ENCODE results near the gene XYLT1.

XYLT1 gene

DNA sequence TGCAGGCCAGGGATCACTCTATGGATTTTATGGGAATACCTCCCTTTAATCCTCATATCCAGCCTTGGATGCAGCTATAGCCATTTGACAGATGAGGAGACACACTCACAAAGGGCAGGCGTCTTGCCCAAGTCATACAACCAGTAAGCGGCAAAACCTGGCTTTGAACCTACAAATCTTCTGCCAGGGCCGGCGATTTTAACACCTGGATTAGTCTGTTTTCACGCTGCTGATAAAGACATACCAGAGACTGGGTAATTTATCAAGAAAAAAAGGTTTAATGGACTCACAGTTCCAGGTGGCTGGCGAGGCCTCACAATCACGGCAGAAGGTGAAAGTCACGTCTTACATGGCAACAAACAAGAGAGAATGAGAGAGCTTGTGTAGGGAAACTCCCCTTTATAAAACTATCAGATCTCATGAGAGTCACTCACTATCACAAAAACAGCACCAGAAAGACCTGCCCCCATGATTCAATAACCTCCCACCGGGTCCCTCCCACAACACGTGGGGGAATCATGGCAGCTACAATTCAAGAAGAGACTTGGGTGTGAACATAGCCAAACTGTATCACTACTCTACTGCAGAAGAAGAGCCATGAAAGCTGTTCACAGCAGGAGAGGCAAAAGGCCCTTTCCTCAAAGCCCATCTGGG is 67.5 kb downstream of the XYLT1 start:
- DNase-seq (ENCODE audit: low spot score) = no peak

DNA sequence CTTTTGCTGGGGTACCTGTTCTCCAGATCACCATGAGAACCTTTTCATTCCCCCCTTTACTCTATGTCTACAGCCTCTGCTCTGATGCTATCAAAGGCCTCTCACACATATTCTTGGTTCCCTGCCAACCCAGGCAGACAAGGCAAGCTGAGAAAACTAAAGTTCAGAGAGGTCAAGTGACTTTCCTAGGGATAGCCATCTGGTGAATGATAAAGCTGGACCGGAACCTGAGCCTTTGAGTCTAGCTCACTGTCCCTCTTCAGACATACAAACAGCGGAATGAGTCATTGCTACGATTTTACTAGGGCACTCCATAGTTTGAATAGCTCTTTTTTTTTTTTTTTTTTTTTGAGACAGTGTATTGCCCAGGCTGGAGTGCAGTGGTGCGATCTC is 73.3 kb downstream of the XYLT1 start:
- DNase-seq (ENCODE audit: low spot score) = peak; percentile 42

GRCh38 chr16:17396762-17397498 is 73.8 kb downstream of the XYLT1 start:
- peak; percentile 80 for DNase-seq (ENCODE audit: low spot score)

GRCh38 chr16:17395849-17396480 is 74.8 kb downstream of the XYLT1 start:
- DNase-seq (ENCODE audit: low spot score) = no peak

- no peak for DNase-seq (ENCODE audit: low spot score)
Observed at GRCh38 chr16:17392857-17393692, 77.7 kb downstream of the XYLT1 start.

- no peak for DNase-seq (ENCODE audit: low spot score)
Observed at GRCh38 chr16:17392127-17392856, 78.5 kb downstream of the XYLT1 start.

DNA sequence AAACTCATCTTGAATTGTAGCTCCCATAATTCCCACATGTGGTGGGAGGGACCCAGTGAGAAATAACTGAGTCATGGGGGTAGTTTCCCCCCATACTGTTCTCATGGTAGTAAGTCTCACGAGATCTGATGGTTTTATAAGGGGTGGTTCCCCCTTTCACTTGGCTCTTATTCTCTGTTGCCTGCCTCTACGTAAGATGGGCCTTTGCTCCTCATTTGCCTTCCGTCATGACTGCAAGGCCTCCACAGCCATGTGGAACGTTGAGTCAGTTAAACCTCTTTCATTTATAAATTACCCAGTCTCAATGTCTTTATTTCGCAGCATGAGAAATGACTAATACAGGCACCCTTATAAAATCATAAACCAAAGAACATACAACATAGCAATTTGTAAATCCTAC is 79.0 kb downstream of the XYLT1 start:
- DNase-seq (ENCODE audit: low spot score) = no peak

DNA sequence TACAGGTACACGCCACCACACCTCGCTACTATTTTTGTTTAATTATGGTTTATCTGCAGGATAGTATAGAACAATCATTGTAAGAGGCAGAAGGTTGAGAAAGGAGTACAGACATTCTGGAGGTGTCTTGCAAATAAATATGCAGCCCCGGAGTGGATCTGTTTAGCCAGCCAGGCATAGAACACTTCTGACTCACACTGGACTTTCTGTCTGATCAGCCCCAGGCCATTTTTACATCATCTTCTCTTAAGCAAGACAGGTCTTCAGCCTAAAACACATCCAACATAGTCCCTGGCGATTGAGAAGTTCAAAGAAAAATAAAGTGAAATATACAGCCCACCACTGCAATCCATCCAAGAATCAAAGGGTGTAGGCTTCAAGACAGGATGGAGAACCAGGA is 81.4 kb downstream of the XYLT1 start:
- DNase-seq (ENCODE audit: low spot score) = no peak

DNA sequence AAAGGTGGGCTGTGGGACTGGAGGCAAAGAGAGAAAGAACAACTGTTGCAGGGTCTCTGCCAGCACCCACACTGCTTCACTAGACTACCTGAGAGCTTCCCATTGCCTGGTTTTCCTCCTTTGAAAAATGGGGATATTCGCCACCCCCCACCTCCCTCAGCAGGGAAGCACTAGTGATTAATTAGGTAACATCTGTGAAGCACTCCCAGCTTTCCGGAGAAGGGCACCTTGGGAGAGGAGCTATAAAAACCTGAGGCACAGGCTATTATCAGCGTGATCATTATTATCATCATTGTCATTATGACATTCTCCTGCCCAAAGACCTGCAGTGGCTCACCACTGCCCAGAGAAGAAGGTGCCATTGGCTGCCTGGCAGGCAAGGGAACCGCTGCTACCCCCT is 83.5 kb downstream of the XYLT1 start:
- no peak for DNase-seq (ENCODE audit: low spot score)

- no peak for DNase-seq (ENCODE audit: low spot score)
Observed at GRCh38 chr16:17386229-17386628, 84.5 kb downstream of the XYLT1 start.

GRCh38 chr16:17384471-17384870 is 86.3 kb downstream of the XYLT1 start:
- DNase-seq (ENCODE audit: low spot score) = no peak

- no peak for DNase-seq (ENCODE audit: low spot score)
Observed at GRCh38 chr16:17382949-17383863, 87.6 kb downstream of the XYLT1 start.

DNA sequence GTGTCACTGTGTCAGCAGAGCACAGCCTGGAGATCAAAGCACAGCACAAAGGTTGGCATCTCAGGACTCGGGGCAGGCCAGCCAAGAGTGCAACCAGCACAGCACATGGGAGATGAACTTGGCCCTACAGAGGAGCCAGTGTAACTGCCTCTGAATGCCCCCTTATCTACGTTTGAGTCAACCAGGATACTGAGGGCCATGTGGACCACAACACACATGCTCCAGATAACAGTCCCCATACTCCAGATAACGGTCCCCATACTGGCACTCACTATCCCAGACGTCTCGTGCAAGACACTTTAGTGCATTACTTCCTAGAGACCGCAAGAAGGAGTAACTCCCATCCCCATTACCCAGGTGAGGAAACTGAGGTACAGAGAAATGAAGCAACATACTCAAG is 88.2 kb downstream of the XYLT1 start:
- DNase-seq (ENCODE audit: low spot score) = no peak

- DNase-seq (ENCODE audit: low spot score) = no peak
Observed at GRCh38 chr16:17381784-17382183, 89.0 kb downstream of the XYLT1 start.

DNA sequence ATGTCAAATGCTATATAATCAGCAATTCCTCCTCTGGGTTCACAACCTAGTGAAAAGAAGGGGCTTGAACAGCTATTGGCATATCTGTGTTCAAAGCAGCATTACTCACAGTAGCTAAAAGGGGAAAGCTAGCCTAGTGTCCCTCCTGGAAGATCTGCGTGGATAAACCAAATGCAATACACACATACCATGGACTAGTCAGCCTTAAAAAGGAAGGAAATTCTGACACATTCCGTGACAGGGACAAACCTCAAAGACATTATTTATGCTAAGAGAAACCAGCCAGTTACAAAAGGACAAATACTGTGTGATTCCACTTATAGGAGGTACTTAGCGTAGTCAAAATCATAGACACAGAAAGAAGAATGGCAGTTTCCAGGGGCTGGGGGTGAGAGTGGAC is 90.1 kb downstream of the XYLT1 start:
- DNase-seq (ENCODE audit: low spot score) = no peak

DNA sequence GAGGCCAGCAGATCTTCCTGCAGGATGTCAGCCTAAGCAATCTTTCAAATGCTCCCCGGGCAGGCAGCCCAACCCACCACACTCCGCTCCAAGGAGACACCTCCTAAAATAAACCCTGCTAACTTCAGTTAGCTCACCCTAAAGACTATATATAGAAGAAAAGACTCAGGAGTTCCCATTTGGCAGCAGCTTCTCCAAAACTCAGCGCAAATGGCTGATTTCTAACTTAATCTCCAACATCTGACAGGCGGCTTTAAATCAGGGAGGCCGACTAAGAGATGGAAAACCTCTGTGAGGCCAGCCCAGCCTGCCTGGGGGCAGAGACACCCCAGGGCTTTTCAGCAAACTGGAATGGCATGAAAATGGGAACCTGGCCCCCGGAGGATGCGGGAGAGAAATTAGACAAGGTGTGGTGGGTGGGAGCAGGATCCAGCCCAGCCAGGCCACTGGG is 91.6 kb downstream of the XYLT1 start:
- DNase-seq (ENCODE audit: low spot score) = no peak

DNA sequence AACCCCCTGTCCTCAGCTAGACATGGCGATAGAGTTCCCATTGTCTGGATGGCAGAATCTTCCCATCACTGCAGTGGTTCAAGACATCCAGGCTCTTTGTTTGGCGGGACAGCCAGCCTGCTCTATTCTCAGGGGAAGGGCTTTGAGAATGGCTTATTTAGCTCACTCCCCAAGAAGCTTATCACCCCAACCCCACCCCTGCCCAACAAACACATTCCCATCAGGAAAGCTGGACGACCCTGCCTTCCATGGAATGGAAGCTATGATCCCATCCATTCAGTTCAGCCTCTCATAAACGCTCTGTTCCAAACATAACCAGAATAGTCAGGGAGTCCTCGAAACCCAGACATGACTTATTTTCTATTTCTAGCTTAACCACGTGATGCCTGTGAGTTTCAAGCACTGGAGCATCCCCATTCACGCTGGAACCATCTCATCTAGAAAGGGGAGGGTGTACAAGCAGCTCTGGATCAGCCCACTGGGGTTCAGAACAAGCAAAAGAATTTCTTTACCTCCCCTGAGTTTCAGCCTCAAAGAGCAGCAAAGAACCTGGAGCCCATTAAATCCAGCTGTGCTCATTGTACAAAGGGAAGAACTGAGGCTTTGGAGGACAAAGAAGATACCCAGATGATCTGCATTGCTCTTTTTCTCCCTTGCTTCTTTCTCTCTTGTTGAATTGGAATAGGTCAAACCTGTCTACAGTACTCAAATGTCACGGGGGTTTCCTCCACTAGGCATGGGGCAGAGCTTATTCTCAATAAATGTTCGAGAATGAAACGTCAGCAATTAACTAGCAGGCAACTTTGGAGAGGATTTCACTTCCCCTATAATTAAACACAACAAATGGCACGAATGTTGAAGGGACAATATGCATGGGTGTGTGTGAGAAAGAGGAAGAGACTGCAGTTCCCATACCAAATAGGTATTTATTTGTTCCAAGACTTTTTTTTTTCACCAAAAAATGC is 93.1 kb downstream of the XYLT1 start:
- no peak for DNase-seq (ENCODE audit: low spot score)

DNA sequence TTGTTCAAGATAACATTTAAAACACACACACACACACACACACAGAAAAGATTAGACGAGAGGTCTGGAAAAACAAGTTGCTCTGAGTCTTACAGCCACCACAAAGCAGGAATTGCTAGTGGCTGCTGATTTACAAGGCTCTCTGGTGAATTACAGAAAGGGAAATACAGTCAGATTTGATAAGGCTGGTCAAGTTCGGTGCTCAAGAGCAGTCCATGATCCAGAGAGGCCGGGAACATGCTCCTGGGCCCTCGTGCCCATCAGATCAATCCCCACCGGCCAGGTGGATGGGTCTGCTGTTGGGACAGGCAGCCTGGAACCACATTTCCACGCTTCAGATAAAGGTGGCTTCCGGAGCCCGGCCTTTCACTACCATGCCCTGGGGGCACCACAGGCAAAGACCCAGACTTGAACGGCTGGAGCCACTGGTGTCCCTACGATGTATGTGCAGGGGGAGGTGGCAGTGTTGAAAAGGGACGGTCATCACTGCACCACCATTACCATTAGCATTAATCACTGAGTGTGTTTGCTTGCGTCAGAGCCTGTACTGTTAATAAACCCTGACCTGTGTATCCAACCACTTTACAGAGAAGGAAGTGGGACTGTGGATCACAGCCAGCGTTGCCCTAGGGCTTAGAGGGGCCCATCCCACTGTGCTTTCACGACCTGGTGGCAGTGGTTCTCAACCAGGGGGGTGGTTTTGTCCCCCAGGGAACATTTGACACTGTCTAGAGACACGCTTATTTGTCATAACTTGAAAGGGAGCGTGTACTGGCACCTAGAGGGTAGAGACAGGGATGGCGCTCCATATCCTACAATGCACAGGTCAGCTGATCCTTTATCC is 95.1 kb downstream of the XYLT1 start:
- no peak for DNase-seq (ENCODE audit: low spot score)
